MM.1S (cell line): Measurements from ENCODE around the gene GRB10.

ENCODE experiments used
- DNase-seq: peaks from one replicate; pipeline ENCODE4 v3.0.0-alpha.2; 2015
- H2AFZ ChIP-seq: fragments of 300-600 bp; sonication (generic); 2 replicates; pipeline ENCODE4 v1.6.0; 2016; ENCODE audit warnings: antibody characterized with exemption, low read length
- H3F3A ChIP-seq: fragments of 300-600 bp; sonication (generic); 2 replicates; pipeline ENCODE4 v1.6.1; 2016; ENCODE audit warnings: mild to moderate bottlenecking, antibody characterized with exemption, low read length, moderate library complexity, mixed read lengths; ENCODE audit not compliant: insufficient read depth
- H3K27ac ChIP-seq: fragments of 300-600 bp; sonication (generic); 2 replicates; pipeline ENCODE4 v1.5.1; 2016; ENCODE audit warnings: mild to moderate bottlenecking, low read length
- H3K27me3 ChIP-seq: fragments of 300-600 bp; sonication (generic); replicated peaks from 2 replicates; pipeline ENCODE4 v1.6.0; 2016; ENCODE audit warnings: low read length; ENCODE audit not compliant: insufficient read depth
- H3K36me3 ChIP-seq: fragments of 300-600 bp; sonication (generic); replicated peaks from 2 replicates; pipeline ENCODE4 v1.6.1; 2016; ENCODE audit warnings: mild to moderate bottlenecking, low read length, mixed read lengths; ENCODE audit not compliant: insufficient read depth
- H3K4me1 ChIP-seq: fragments of 300-600 bp; sonication (generic); 2 replicates; pipeline ENCODE4 v1.6.1; 2016; ENCODE audit warnings: low read length, mixed read lengths
- H3K4me2 ChIP-seq: fragments of 300-600 bp; sonication (generic); 2 replicates; pipeline ENCODE4 v1.6.0; 2016; ENCODE audit warnings: low read depth, low read length
- H3K4me3 ChIP-seq: fragments of 300-600 bp; sonication (generic); 2 replicates; pipeline ENCODE4 v1.5.1; 2016; ENCODE audit warnings: low read length, mixed read lengths
- H3K79me2 ChIP-seq: fragments of 300-600 bp; sonication (generic); 2 replicates; pipeline ENCODE4 v1.6.1; 2016; ENCODE audit warnings: mixed run types, low read length, mixed read lengths
- H3K9ac ChIP-seq: fragments of 300-600 bp; sonication (generic); 2 replicates; pipeline ENCODE4 v1.6.1; 2016; ENCODE audit warnings: low read length, mixed read lengths
- H3K9me2 ChIP-seq: fragments of 300-600 bp; sonication (generic); replicated peaks from 2 replicates; pipeline ENCODE4 v1.6.1; 2016; ENCODE audit warnings: mild to moderate bottlenecking, low read length, mixed read lengths; ENCODE audit not compliant: insufficient read depth
- H3K9me3 ChIP-seq: fragments of 300-600 bp; sonication (generic); replicated peaks from 2 replicates; pipeline ENCODE4 v1.6.1; 2016; ENCODE audit warnings: mild to moderate bottlenecking, low read length, mixed read lengths; ENCODE audit not compliant: insufficient read depth
- H4K20me1 ChIP-seq: fragments of 300-600 bp; sonication (generic); 2 replicates; pipeline ENCODE4 v1.6.1; 2016; ENCODE audit warnings: mild to moderate bottlenecking, low read length, moderate library complexity, mixed read lengths; ENCODE audit not compliant: insufficient read depth
- CTCF ChIP-seq: fragments of 300-600 bp; sonication (generic); IDR thresholded peaks from 2 replicates; pipeline ENCODE4 v1.5.1; 2016; ENCODE audit warnings: antibody characterized with exemption, low read length, mixed read lengths
- EZH2 ChIP-seq: fragments of 300-600 bp; sonication (generic); optimal IDR thresholded peaks from 2 replicates; pipeline ENCODE3; 2017; ENCODE audit warnings: low read depth, mild to moderate bottlenecking, antibody characterized with exemption, low read length, mixed read lengths
- EZH2phosphoT487 ChIP-seq: fragments of 300-600 bp; sonication (generic); IDR thresholded peaks from 2 replicates; pipeline ENCODE4 v1.6.1; 2018; ENCODE audit warnings: antibody characterized with exemption, low read length

Gene GRB10

DNA sequence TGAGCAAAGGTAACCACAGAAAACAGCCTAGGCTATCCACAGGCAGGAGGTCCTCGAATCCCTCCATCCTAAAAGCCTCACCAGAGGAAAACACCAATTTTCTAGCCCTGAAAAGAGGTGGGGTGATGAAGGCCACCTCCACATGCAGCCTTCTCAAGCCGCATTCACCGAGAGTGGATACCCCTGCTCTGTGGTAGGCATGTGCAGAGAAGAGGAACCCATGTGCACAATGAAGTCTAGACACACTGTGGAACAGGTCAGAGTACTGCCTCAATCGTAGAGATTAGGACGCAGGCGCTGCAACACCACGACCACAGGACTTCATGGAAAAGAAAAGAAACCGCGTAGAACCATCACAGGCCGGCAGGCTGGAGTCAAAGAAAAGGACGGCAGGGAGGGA is 38.8 kb downstream of the GRB10 start:
- Histone ChIP-seq H4K20me1 (no peaks in the 10 kb centered on the region), H3K9me2 (no peaks in the 10 kb centered on the region), H3F3A (no peaks in the 10 kb centered on the region), H3K4me2 (no peak overlapping the region), H3K27me3 (no peaks in the 10 kb centered on the region), H3K9ac (no peak overlapping the region), H2AFZ (no peak overlapping the region), H3K27ac (no peak overlapping the region), H3K9me3 (no peaks in the 10 kb centered on the region; the same call in 1 of the 2 replicates), H3K36me3 (no peaks in the 10 kb centered on the region), H3K4me1 (no peaks in the 10 kb centered on the region), H3K79me2 (no peaks in the 10 kb centered on the region), H3K4me3 (no peak overlapping the region)
- TF ChIP-seq EZH2phosphoT487 (no peak), EZH2 (no peak), CTCF (no peak)
- DNase-seq = no peak

DNA sequence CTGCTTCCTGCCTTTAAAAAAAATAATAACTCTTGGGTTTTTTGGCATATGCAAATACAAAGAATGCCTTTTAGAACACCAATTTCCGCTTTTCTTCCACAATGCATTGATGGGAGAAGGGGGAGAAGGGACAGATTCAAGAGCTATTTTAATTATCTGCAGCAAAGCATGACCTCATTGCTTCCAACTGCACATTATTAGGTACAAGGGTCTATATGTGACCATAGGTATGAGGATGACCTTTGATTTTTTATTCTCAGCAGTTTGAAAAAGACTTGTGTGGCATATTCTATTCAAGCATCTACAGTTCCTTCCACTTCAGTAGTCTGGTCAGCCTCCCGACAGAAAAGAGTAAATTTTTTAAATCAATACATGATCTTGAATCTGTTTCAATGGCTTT is 39.7 kb downstream of the GRB10 start:
- H3K9ac ChIP-seq = no peak overlapping the region
- TF ChIP-seq EZH2 = no peak
- H3K27ac ChIP-seq = no peak overlapping the region
- H3K4me2 ChIP-seq = no peak overlapping the region
- no peak for DNase-seq
- no peaks in the 10 kb centered on the region for H3F3A ChIP-seq
- H3K9me3 ChIP-seq = no peaks in the 10 kb centered on the region; the same call in 1 of the 2 replicates
- no peaks in the 10 kb centered on the region for H3K36me3 ChIP-seq
- H3K79me2 ChIP-seq = no peaks in the 10 kb centered on the region
- no peak overlapping the region for H3K4me3 ChIP-seq
- no peaks in the 10 kb centered on the region for H3K4me1 ChIP-seq
- no peaks in the 10 kb centered on the region for H4K20me1 ChIP-seq
- H3K9me2 ChIP-seq = no peaks in the 10 kb centered on the region
- no peak overlapping the region for H2AFZ ChIP-seq
- H3K27me3 ChIP-seq = no peaks in the 10 kb centered on the region

- no peak overlapping the region for H3K4me2 ChIP-seq
- no peak for TF ChIP-seq CTCF
- H3K36me3 ChIP-seq = no peaks in the 10 kb centered on the region
- no peaks in the 10 kb centered on the region for H3K79me2 ChIP-seq
- no peaks in the 10 kb centered on the region for H3F3A ChIP-seq
- H3K27ac ChIP-seq = no peak overlapping the region
- H3K4me1 ChIP-seq = no peaks in the 10 kb centered on the region
- DNase-seq = no peak
- no peaks in the 10 kb centered on the region for H3K27me3 ChIP-seq
- no peak overlapping the region for H2AFZ ChIP-seq
- H3K9me2 ChIP-seq = no peaks in the 10 kb centered on the region
- H3K9ac ChIP-seq = no peak overlapping the region
- no peaks in the 10 kb centered on the region for H4K20me1 ChIP-seq
- no peaks in the 10 kb centered on the region; the same call in 1 of the 2 replicates for H3K9me3 ChIP-seq
- no peak overlapping the region for H3K4me3 ChIP-seq
Observed at GRCh38 chr7:50742401-50742800, 40.3 kb downstream of the GRB10 start.

- no peaks in the 10 kb centered on the region for H3K79me2 ChIP-seq
- H3K4me3 ChIP-seq = no peak overlapping the region
- no peaks in the 10 kb centered on the region for H3K27me3 ChIP-seq
- no peaks in the 10 kb centered on the region for H4K20me1 ChIP-seq
- no peaks in the 10 kb centered on the region for H3K36me3 ChIP-seq
- H3K9me2 ChIP-seq = no peaks in the 10 kb centered on the region
- peak; percentile 42 for DNase-seq
- H2AFZ ChIP-seq = no peak overlapping the region
- no peak overlapping the region for H3K27ac ChIP-seq
- no peaks in the 10 kb centered on the region for H3K4me1 ChIP-seq
- TF ChIP-seq EZH2phosphoT487 (no peak), CTCF (no peak), EZH2 (no peak)
- H3K9me3 ChIP-seq = no peaks in the 10 kb centered on the region; the same call in 1 of the 2 replicates
- no peaks in the 10 kb centered on the region for H3F3A ChIP-seq
- H3K4me2 ChIP-seq = no peak overlapping the region
- H3K9ac ChIP-seq = no peak overlapping the region
Observed at GRCh38 chr7:50739744-50740435, 42.8 kb downstream of the GRB10 start.
